ENCODE results near the gene IFI30.
"Not testable (repeated sequence)": the region's sequence is repeated elsewhere in the genome, so short reads cannot be mapped to it uniquely, and the experiment has no call there.

Gene IFI30

GRCh38 chr19:18153556-18154134 lies 20.0 kb upstream of the IFI30 start:
- Histone ChIP-seq H3K9me3 (ENCODE audit: low read length) (no peaks in the 10 kb centered on the region), H3K9ac (ENCODE audit: low read length) (peak overlapping the region; percentile 61), H3K4me1 (ENCODE audit: insufficient read depth, low read length) (peaks cover 34% of the 10 kb centered on the region), H3K27me3 (ENCODE audit: control insufficient read depth in 1 of 2, insufficient read depth in 2 of 2, low read length in 2 of 2) (no peaks in the 10 kb centered on the region), H3K27ac (ENCODE audit: low read depth, low read length) (peak overlapping the region; percentile 96), H3K36me3 (ENCODE audit: insufficient read depth, low read length) (peaks cover 5% of the 10 kb centered on the region), H3K4me3 (ENCODE audit: low read depth in 1 of 2, low read length in 2 of 2) (peak overlapping the region; percentile 74 to 96)

- H3K36me3 ChIP-seq (ENCODE audit: insufficient read depth, low read length), result peaks cover 5% of the 10 kb centered on the region
- H3K27me3 ChIP-seq (ENCODE audit: control insufficient read depth in 1 of 2, insufficient read depth in 2 of 2, low read length in 2 of 2), result no peaks in the 10 kb centered on the region
- H3K4me1 ChIP-seq (ENCODE audit: insufficient read depth, low read length), result peaks cover 35% of the 10 kb centered on the region
- peak overlapping the region; percentile 84 for H3K27ac ChIP-seq (ENCODE audit: low read depth, low read length)
- H3K4me3 ChIP-seq (ENCODE audit: low read depth in 1 of 2, low read length in 2 of 2), result no peak overlapping the region
- H3K9ac ChIP-seq (ENCODE audit: low read length), result no peak overlapping the region
- H3K9me3 ChIP-seq (ENCODE audit: low read length), result no peaks in the 10 kb centered on the region
Observed at GRCh38 chr19:18155095-18156087, 18.2 kb upstream of the IFI30 start.

GRCh38 chr19:18156268-18156667 lies 17.3 kb upstream of the IFI30 start:
- Histone ChIP-seq H3K27ac (ENCODE audit: low read depth, low read length) (peak overlapping the region; percentile 84), H3K27me3 (ENCODE audit: control insufficient read depth in 1 of 2, insufficient read depth in 2 of 2, low read length in 2 of 2) (no peaks in the 10 kb centered on the region), H3K4me1 (ENCODE audit: insufficient read depth, low read length) (peaks cover 40% of the 10 kb centered on the region), H3K9ac (ENCODE audit: low read length) (no peak overlapping the region), H3K9me3 (ENCODE audit: low read length) (no peaks in the 10 kb centered on the region), H3K36me3 (ENCODE audit: insufficient read depth, low read length) (peaks cover 5% of the 10 kb centered on the region), H3K4me3 (ENCODE audit: low read depth in 1 of 2, low read length in 2 of 2) (no peak overlapping the region)

GRCh38 chr19:18156841-18157464 lies 16.7 kb upstream of the IFI30 start:
- Histone ChIP-seq H3K4me1 (ENCODE audit: insufficient read depth, low read length) (peaks cover 40% of the 10 kb centered on the region), H3K9ac (ENCODE audit: low read length) (no peak overlapping the region), H3K27ac (ENCODE audit: low read depth, low read length) (peak overlapping the region; percentile 84), H3K36me3 (ENCODE audit: insufficient read depth, low read length) (peaks cover 8% of the 10 kb centered on the region), H3K4me3 (ENCODE audit: low read depth in 1 of 2, low read length in 2 of 2) (peak overlapping the region in 1 of 2 donors; percentile 8), H3K9me3 (ENCODE audit: low read length) (no peaks in the 10 kb centered on the region), H3K27me3 (ENCODE audit: control insufficient read depth in 1 of 2, insufficient read depth in 2 of 2, low read length in 2 of 2) (no peaks in the 10 kb centered on the region)

- Histone ChIP-seq H3K27me3 (ENCODE audit: control insufficient read depth in 1 of 2, insufficient read depth in 2 of 2, low read length in 2 of 2) (no peaks in the 10 kb centered on the region), H3K27ac (ENCODE audit: low read depth, low read length) (peak overlapping the region; percentile 68), H3K9me3 (ENCODE audit: low read length) (no peaks in the 10 kb centered on the region), H3K4me1 (ENCODE audit: insufficient read depth, low read length) (peaks cover 40% of the 10 kb centered on the region), H3K9ac (ENCODE audit: low read length) (no peak overlapping the region), H3K36me3 (ENCODE audit: insufficient read depth, low read length) (peaks cover 14% of the 10 kb centered on the region), H3K4me3 (ENCODE audit: low read depth in 1 of 2, low read length in 2 of 2) (no peak overlapping the region)
Observed at GRCh38 chr19:18157465-18158063, 16.0 kb upstream of the IFI30 start.

GRCh38 chr19:18158467-18158866 lies 15.1 kb upstream of the IFI30 start:
- H3K9me3 ChIP-seq (ENCODE audit: low read length), result no peaks in the 10 kb centered on the region
- H3K9ac ChIP-seq (ENCODE audit: low read length), result no peak overlapping the region
- H3K36me3 ChIP-seq (ENCODE audit: insufficient read depth, low read length), result peaks cover 23% of the 10 kb centered on the region
- H3K27me3 ChIP-seq (ENCODE audit: control insufficient read depth in 1 of 2, insufficient read depth in 2 of 2, low read length in 2 of 2), result no peaks in the 10 kb centered on the region
- H3K4me3 ChIP-seq (ENCODE audit: low read depth in 1 of 2, low read length in 2 of 2), result no peak overlapping the region
- no peak overlapping the region for H3K27ac ChIP-seq (ENCODE audit: low read depth, low read length)
- H3K4me1 ChIP-seq (ENCODE audit: insufficient read depth, low read length), result peaks cover 40% of the 10 kb centered on the region

- H3K9ac ChIP-seq (ENCODE audit: low read length); H3K27ac ChIP-seq (ENCODE audit: low read depth, low read length); H3K9me3 ChIP-seq (ENCODE audit: low read length); H3K27me3 ChIP-seq (ENCODE audit: control insufficient read depth in 1 of 2, insufficient read depth in 2 of 2, low read length in 2 of 2); H3K4me3 ChIP-seq (ENCODE audit: low read depth in 1 of 2, low read length in 2 of 2): not testable (repeated sequence)
- peaks cover 26% of the 10 kb centered on the region for H3K36me3 ChIP-seq (ENCODE audit: insufficient read depth, low read length)
- H3K4me1 ChIP-seq (ENCODE audit: insufficient read depth, low read length), result peaks cover 37% of the 10 kb centered on the region
Observed at GRCh38 chr19:18159059-18159616, 14.5 kb upstream of the IFI30 start.

GRCh38 chr19:18159810-18160209 lies 13.8 kb upstream of the IFI30 start:
- Histone ChIP-seq H3K4me1 (ENCODE audit: insufficient read depth, low read length) (peaks cover 31% of the 10 kb centered on the region), H3K27ac (ENCODE audit: low read depth, low read length) (no peak overlapping the region), H3K4me3 (ENCODE audit: low read depth in 1 of 2, low read length in 2 of 2) (no peak overlapping the region), H3K36me3 (ENCODE audit: insufficient read depth, low read length) (peaks cover 26% of the 10 kb centered on the region), H3K9ac (ENCODE audit: low read length) (no peak overlapping the region), H3K9me3 (ENCODE audit: low read length) (no peaks in the 10 kb centered on the region), H3K27me3 (ENCODE audit: control insufficient read depth in 1 of 2, insufficient read depth in 2 of 2, low read length in 2 of 2) (no peaks in the 10 kb centered on the region)

- peak overlapping the region; percentile 27 for H3K27ac ChIP-seq (ENCODE audit: low read depth, low read length)
Observed at GRCh38 chr19:18160493-18160970, 13.1 kb upstream of the IFI30 start.

GRCh38 chr19:18160971-18161635 lies 12.5 kb upstream of the IFI30 start:
- Histone ChIP-seq H3K27ac (ENCODE audit: low read depth, low read length) (peak overlapping the region; percentile 27), H3K36me3 (ENCODE audit: insufficient read depth, low read length) (peaks cover 31% of the 10 kb centered on the region), H3K4me1 (ENCODE audit: insufficient read depth, low read length) (peaks cover 31% of the 10 kb centered on the region), H3K9ac (ENCODE audit: low read length) (peak overlapping the region; percentile 14), H3K4me3 (ENCODE audit: low read depth in 1 of 2, low read length in 2 of 2) (peak overlapping the region; percentile 20 to 35), H3K9me3 (ENCODE audit: low read length) (no peaks in the 10 kb centered on the region), H3K27me3 (ENCODE audit: control insufficient read depth in 1 of 2, insufficient read depth in 2 of 2, low read length in 2 of 2) (no peaks in the 10 kb centered on the region)

More at GRCh38 chr19:18160493-18160970, 13.1 kb upstream of the IFI30 start:
- Histone ChIP-seq H3K4me1 (ENCODE audit: insufficient read depth, low read length) (peaks cover 31% of the 10 kb centered on the region), H3K9me3 (ENCODE audit: low read length) (no peaks in the 10 kb centered on the region), H3K4me3 (ENCODE audit: low read depth in 1 of 2, low read length in 2 of 2) (peak overlapping the region; percentile 20 to 35), H3K36me3 (ENCODE audit: insufficient read depth, low read length) (peaks cover 27% of the 10 kb centered on the region), H3K27me3 (ENCODE audit: control insufficient read depth in 1 of 2, insufficient read depth in 2 of 2, low read length in 2 of 2) (no peaks in the 10 kb centered on the region), H3K9ac (ENCODE audit: low read length) (no peak overlapping the region)

Data from muscle layer of colon (tissue), 2 donors.